Spinal cord (tissue), 10 donors: ENCODE measurements around the gene HHIPL1. TPM values are rescaled to one million over a fixed set of nuclear protein-coding genes. Genes with fewer than 3 reads are reported as not detected.

Source experiments
- DNase-seq, 6 donors: peaks; one replicate each; pipeline versions ENCODE4 v3.0.0 to v3.0.0-alpha.2; 2013 to 2015; ENCODE audit warnings: low spot score in 6 of 6, low read depth in 4 of 6
- H3K27ac ChIP-seq: one replicate; pipeline ENCODE4 v1.5.1; 2013; ENCODE audit warnings: low read depth, low read length, control low read depth
- H3K27me3 ChIP-seq: one replicate; pipeline ENCODE4 v1.6.1; 2013; ENCODE audit warnings: low read length; ENCODE audit not compliant: control insufficient read depth, insufficient read depth
- H3K36me3 ChIP-seq: one replicate; pipeline ENCODE4 v1.6.1; 2013; ENCODE audit warnings: low read length; ENCODE audit not compliant: control insufficient read depth, insufficient read depth
- H3K4me1 ChIP-seq: one replicate; pipeline ENCODE4 v1.6.1; 2013; ENCODE audit warnings: low read length; ENCODE audit not compliant: control insufficient read depth, insufficient read depth
- H3K4me3 ChIP-seq: one replicate; pipeline ENCODE4 v1.5.1; 2013; ENCODE audit warnings: low read depth, low read length, control low read depth
- H3K9me3 ChIP-seq: one replicate; pipeline ENCODE4 v1.6.1; 2013; ENCODE audit warnings: low read length; ENCODE audit not compliant: control insufficient read depth, insufficient read depth
- WGBS: methylation state at CpG from one replicate; pipeline ENCODE4 v1.1.5; 2013; ENCODE audit warnings: missing lambda C conversion rate; ENCODE audit not compliant: insufficient coverage; 5-methylcytosine and 5-hydroxymethylcytosine counted together
- polyA plus RNA-seq, 2 donors: library from polyadenylated mRNA; unstranded; fragments of 120-200 nt; gene quantifications; one replicate each; pipeline ENCODE4 v1.2.1, GENCODE V29; 2013; ENCODE audit not compliant: insufficient read length in 2 of 2
- total RNA-seq, 2 donors: library from RNA; depleted of rRNA in 1 of 2; stranded (reverse); fragments of 120-200 nt in 1 of 2; fragments of >200 nt in 1 of 2; gene quantifications; one replicate each; pipeline versions ENCODE4 v1.2.3 to v1.2.4, GENCODE V29; 2013 to 2014
- donor health status: healthy.

Gene HHIPL1
- total and polyA plus RNA-seq, 4 donors = 4.8 to 6.2 (median 5.4) TPM

DNA sequence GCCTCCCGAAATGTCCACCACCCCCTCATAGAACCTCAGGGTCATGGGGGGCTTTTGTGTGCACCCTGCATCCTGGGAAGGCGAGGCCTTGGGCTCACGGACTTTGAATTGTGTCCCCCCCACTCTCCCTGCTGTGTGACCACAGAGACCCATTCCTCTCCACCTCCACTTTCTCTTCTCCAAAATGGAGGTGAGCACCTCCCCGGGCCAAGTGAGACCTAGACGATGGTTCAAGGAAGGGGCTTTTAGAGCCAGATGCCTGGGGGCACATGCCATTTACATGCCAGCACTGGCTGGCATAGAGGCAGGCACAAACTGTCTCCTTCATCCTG, 72.7 kb downstream of the HHIPL1 start:
- no peak for DNase-seq
- WGBS = 89% methylated on average over 5 of the region's 5 CpGs

DNA sequence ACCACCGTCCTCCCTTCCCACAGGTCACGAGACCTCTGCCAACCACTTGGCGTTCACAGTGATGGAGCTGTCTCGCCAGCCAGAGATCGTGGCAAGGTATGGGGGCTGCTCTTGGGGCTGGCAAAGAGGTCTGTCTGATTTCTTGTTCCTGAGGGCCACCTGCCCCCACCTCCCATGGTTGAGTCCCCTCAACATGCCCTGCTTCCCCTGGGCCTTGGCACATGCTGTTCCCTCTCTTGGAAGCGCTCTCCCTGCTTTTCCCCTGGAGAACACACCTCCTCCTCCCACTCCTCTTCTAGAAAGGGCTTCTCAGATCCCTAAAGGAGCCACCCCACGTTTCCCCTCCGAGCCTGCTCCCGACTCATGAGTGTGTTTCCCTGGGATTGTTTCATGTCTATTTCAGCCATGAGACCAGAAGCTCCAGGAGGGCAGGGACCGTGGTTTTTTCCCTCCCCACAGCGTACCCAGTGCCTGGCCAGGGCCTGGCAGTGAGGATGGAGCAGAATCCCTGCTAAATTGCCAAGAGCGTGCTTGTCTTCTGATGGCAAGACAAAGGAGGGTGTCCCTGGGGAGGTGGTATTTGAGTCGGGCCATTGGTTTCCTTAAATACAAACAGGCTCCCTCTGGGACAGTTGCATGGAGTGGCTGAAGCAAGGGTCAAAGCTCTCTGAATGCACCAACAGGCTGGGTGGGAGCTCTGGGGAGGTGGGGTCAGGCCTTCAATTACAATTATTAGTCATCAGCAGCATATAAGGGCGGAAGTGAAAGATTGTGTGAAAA, 73.3 kb downstream of the HHIPL1 start:
- Histone ChIP-seq H3K36me3 (peaks cover 26% of the 10 kb centered on the region), H3K4me3 (no peak overlapping the region), H3K27me3 (no peaks in the 10 kb centered on the region), H3K4me1 (no peaks in the 10 kb centered on the region), H3K9me3 (no peaks in the 10 kb centered on the region), H3K27ac (no peak overlapping the region)
- 75% methylated on average over 8 of the region's 14 CpGs for WGBS
- peak in 1 of 6 donors; percentile 51 for DNase-seq

More for the DNA sequence above, 72.7 kb downstream of the HHIPL1 start:
- Histone ChIP-seq H3K4me3 (no peak overlapping the region), H3K27me3 (no peaks in the 10 kb centered on the region), H3K9me3 (no peaks in the 10 kb centered on the region), H3K36me3 (peaks cover 26% of the 10 kb centered on the region), H3K4me1 (no peaks in the 10 kb centered on the region), H3K27ac (no peak overlapping the region)

GRCh38 chr14:99718811-99719192, 73.9 kb downstream of the HHIPL1 start:
- H3K4me1 ChIP-seq = no peaks in the 10 kb centered on the region
- H3K27me3 ChIP-seq = no peaks in the 10 kb centered on the region
- no peak for DNase-seq
- no peak overlapping the region for H3K27ac ChIP-seq
- WGBS = 96% methylated on average over 4 of the region's 5 CpGs
- H3K4me3 ChIP-seq = no peak overlapping the region
- H3K9me3 ChIP-seq = no peaks in the 10 kb centered on the region
- peaks cover 26% of the 10 kb centered on the region for H3K36me3 ChIP-seq

GRCh38 chr14:99720941-99721791, 76.2 kb downstream of the HHIPL1 start:
- no peak overlapping the region for H3K4me3 ChIP-seq
- peaks cover 2% of the 10 kb centered on the region for H3K4me1 ChIP-seq
- H3K27me3 ChIP-seq = no peaks in the 10 kb centered on the region
- H3K27ac ChIP-seq = no peak overlapping the region
- DNase-seq = no peak
- H3K36me3 ChIP-seq = peaks cover 26% of the 10 kb centered on the region
- WGBS = 94% methylated on average over 10 of the region's 18 CpGs
- H3K9me3 ChIP-seq = no peaks in the 10 kb centered on the region

DNA sequence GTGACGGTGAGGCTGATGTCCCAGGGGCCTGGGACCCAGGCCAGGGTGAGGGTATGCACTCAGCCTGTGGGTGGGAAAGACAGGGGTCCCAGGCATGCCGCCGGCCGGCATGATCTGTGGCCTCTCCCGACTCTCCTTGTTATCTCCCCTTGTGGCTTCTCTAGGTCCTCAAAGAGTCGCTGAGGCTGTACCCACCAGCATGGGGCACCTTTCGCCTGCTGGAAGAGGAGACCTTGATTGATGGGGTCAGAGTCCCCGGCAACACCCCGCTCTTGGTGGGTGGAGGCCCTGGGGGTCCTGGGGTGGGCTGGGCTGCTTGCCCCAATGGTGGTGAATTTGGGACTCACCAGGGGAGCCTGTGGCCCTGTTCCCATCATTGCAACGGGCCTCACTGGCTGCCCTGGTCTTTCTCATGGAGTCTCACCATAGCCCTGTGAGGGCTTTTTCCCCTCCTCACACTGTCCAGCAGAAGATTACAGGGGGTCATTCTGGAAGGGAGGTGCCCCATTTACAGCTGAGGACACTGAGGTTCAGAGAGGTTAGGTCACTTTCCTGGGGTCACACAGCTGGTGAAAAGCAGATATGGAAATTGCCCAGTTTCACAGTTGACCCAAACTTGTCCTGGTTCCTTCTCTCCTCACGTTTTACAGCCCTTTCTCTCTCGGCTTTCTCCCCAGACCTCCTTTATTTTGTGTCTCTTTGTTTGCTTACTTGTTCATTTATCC, 77.0 kb downstream of the HHIPL1 start:
- Histone ChIP-seq H3K4me1 (peaks cover 5% of the 10 kb centered on the region), H3K27ac (no peak overlapping the region), H3K9me3 (no peaks in the 10 kb centered on the region), H3K4me3 (no peak overlapping the region), H3K36me3 (peaks cover 20% of the 10 kb centered on the region), H3K27me3 (no peaks in the 10 kb centered on the region)
- 75% methylated on average over 9 of the region's 12 CpGs for WGBS
- DNase-seq = no peak

- H3K4me3 ChIP-seq = no peak overlapping the region
- DNase-seq = no peak
- WGBS = 82% methylated on average over 8 of the region's 9 CpGs
These were observed 77.8 kb downstream of the HHIPL1 start for GRCh38 chr14:99722741-99723140.

GRCh38 chr14:99724196-99724891, 79.4 kb downstream of the HHIPL1 start:
- Histone ChIP-seq H3K9me3 (no peaks in the 10 kb centered on the region), H3K4me1 (peaks cover 5% of the 10 kb centered on the region), H3K4me3 (no peak overlapping the region), H3K36me3 (peaks cover 13% of the 10 kb centered on the region), H3K27me3 (no peaks in the 10 kb centered on the region), H3K27ac (no peak overlapping the region)
- 50% methylated on average over 1 of the region's 5 CpGs for WGBS
- no peak for DNase-seq

More at GRCh38 chr14:99722741-99723140, 77.8 kb downstream of the HHIPL1 start:
- H3K4me1 ChIP-seq = peaks cover 5% of the 10 kb centered on the region
- no peak overlapping the region for H3K27ac ChIP-seq
- H3K36me3 ChIP-seq = peaks cover 13% of the 10 kb centered on the region
- no peaks in the 10 kb centered on the region for H3K27me3 ChIP-seq
- no peaks in the 10 kb centered on the region for H3K9me3 ChIP-seq

- H3K4me1 ChIP-seq = peaks cover 9% of the 10 kb centered on the region
- no peaks in the 10 kb centered on the region for H3K9me3 ChIP-seq
- 97% methylated on average over 13 of the region's 15 CpGs for WGBS
- H3K4me3 ChIP-seq = no peak overlapping the region
- H3K27me3 ChIP-seq = no peaks in the 10 kb centered on the region
- DNase-seq = no peak
- H3K36me3 ChIP-seq = peaks cover 13% of the 10 kb centered on the region
- H3K27ac ChIP-seq = no peak overlapping the region
These were observed 80.2 kb downstream of the HHIPL1 start for GRCh38 chr14:99724939-99725773.
